ENCODE results near the gene PRKAR1B.

Gene PRKAR1B

GRCh38 chr7:691361-692045 is 35.6 kb downstream of the PRKAR1B start:
- no peak for DNase-seq (ENCODE audit: low spot score)

GRCh38 chr7:690478-691360 is 36.4 kb downstream of the PRKAR1B start:
- DNase-seq (ENCODE audit: low spot score), result no peak

- DNase-seq (ENCODE audit: low spot score), result no peak
Measured at GRCh38 chr7:685540-685939, 41.5 kb downstream of the PRKAR1B start.

GRCh38 chr7:684416-684815 is 42.7 kb downstream of the PRKAR1B start:
- DNase-seq (ENCODE audit: low spot score), result no peak

- DNase-seq (ENCODE audit: low spot score), result no peak
Measured at GRCh38 chr7:683526-684205, 43.4 kb downstream of the PRKAR1B start.

GRCh38 chr7:682810-683209 is 44.3 kb downstream of the PRKAR1B start:
- no peak for DNase-seq (ENCODE audit: low spot score)

GRCh38 chr7:681551-682307 is 45.4 kb downstream of the PRKAR1B start:
- no peak for DNase-seq (ENCODE audit: low spot score)

GRCh38 chr7:680411-681127 is 46.5 kb downstream of the PRKAR1B start:
- DNase-seq (ENCODE audit: low spot score), result no peak

GRCh38 chr7:676972-677385 is 50.1 kb downstream of the PRKAR1B start:
- DNase-seq (ENCODE audit: low spot score), result no peak

- DNase-seq (ENCODE audit: low spot score), result no peak
Measured at GRCh38 chr7:676246-676971, 50.7 kb downstream of the PRKAR1B start.

- DNase-seq (ENCODE audit: low spot score), result no peak
Measured at GRCh38 chr7:674454-675410, 52.3 kb downstream of the PRKAR1B start.

GRCh38 chr7:673681-674453 is 53.2 kb downstream of the PRKAR1B start:
- DNase-seq (ENCODE audit: low spot score), result no peak

- no peak for DNase-seq (ENCODE audit: low spot score)
Measured at GRCh38 chr7:672891-673290, 54.2 kb downstream of the PRKAR1B start.

GRCh38 chr7:671415-672042 is 55.6 kb downstream of the PRKAR1B start:
- DNase-seq (ENCODE audit: low spot score), result no peak

- DNase-seq (ENCODE audit: low spot score), result no peak
Measured at GRCh38 chr7:670501-671390, 56.3 kb downstream of the PRKAR1B start.

GRCh38 chr7:668958-669357 is 58.1 kb downstream of the PRKAR1B start:
- no peak for DNase-seq (ENCODE audit: low spot score)
